ENCODE results near the gene SH3BP2. TPM values are rescaled to one million over a fixed set of nuclear protein-coding genes. Genes with fewer than 3 reads are reported as not detected.

SH3BP2 gene
- total RNA-seq, 1 experiment from 2014 or later: 52.8 TPM

DNA sequence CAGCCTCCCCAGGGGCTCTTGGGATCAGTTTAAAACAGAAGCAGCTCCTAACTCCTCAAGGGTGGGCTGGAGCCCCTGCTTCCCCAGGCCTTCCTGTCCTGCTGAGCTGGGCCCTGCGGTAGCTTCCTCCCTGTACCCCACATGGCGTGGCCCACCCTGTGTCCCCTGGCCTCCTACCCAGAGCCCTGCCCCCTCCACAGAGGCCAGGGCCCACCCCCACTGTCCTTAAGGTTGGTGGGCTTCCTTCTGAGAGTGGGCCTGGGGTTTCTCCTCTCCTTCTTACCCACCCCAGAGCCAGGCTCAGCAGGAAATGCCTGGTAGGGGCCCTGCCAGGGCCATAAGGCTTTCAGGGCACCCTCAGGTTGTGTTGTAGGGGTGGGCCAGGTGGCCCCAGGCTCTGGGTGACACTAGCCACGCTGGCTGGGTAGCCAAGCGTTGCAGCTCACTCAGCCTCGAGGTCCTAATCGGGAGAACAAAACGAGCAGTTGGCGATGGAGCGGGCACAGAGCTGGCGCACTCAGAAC is 11.6 kb downstream of the SH3BP2 start:
- no peaks in the 10 kb centered on the region for H4K20me1 ChIP-seq (ENCODE audit: insufficient read depth)
- CTCF ChIA-PET: no interaction called here
- intact Hi-C loops (cut with micrococcal nuclease): no loop called here
- BruUV-seq (replicated peaks): no TSS peak
- no peaks in the 10 kb centered on the region for H3K79me2 ChIP-seq (ENCODE audit: insufficient read depth, low read length)
- H3K27me3 ChIP-seq (ENCODE audit: insufficient read depth, low read length): no peaks in the 10 kb centered on the region
- no peak for ATAC-seq
- no peaks in the 10 kb centered on the region for H3K36me3 ChIP-seq (ENCODE audit: control insufficient read depth in 1 of 2, insufficient read depth in 2 of 2, low read length in 2 of 2)
- no peaks in the 10 kb centered on the region for H3K9me3 ChIP-seq (ENCODE audit: control insufficient read depth in 1 of 2, insufficient read depth in 1 of 2, low read depth in 1 of 2, low read length in 2 of 2)
- no peak for TF ChIP-seq FOSL1 (IDR thresholded peaks at IDR 0.05; ENCODE audit: low read depth)
- no peak for TF ChIP-seq EGR1 (IDR thresholded peaks at IDR 0.05; ENCODE audit: low read depth)
- no peak for TF ChIP-seq CBX3 (IDR thresholded peaks at IDR 0.05; ENCODE audit: low read depth)
- TF ChIP-seq, protein P1, sequence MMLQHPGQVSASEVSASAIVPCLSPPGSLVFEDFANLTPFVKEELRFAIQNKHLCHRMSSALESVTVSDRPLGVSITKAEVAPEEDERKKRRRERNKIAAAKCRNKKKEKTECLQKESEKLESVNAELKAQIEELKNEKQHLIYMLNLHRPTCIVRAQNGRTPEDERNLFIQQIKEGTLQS (IDR thresholded peaks at IDR 0.05): no peak
- no peak for TF ChIP-seq POLR2AphosphoS5 (IDR thresholded peaks at IDR 0.05; ENCODE audit: low read depth, low read length)
- no peak for TF ChIP-seq TCF7L2 (IDR thresholded peaks at IDR 0.05; ENCODE audit: borderline replicate concordance, extremely low read depth, insufficient read depth, insufficient read length)
- no peaks in the 10 kb centered on the region for H3K9me2 ChIP-seq (ENCODE audit: insufficient read depth)
- no peak overlapping the region for H2AFZ ChIP-seq (ENCODE audit: low read depth, low read length, poor library complexity, severe bottlenecking)
- POLR2A ChIA-PET: no interaction called here
- RAD21 ChIA-PET (ENCODE audit: low non-redundant PET in 1 of 2, low total read pairs in 2 of 2, uncharacterized antibody in 2 of 2, unreplicated experiment in 2 of 2): no interaction called here
- no peak overlapping the region for H3K27ac ChIP-seq (ENCODE audit: low read depth, low read length)
- no peak for DNase-seq (ENCODE audit: low read depth, low spot score)
- H3K4me3 ChIP-seq (replicated peaks in 1 of 2; ENCODE audit: low read depth in 1 of 2, low read length in 2 of 2): no peak overlapping the region
- peaks cover 22 to 51% of the 10 kb centered on the region in 2 experiments for H3K4me1 ChIP-seq (ENCODE audit: control insufficient read depth in 1 of 2, insufficient read depth in 2 of 2, low read length in 2 of 2)
- no peak overlapping the region for H3K4me2 ChIP-seq (ENCODE audit: low read length)
- no peak overlapping the region for H3K9ac ChIP-seq (ENCODE audit: low read length)

- Histone ChIP-seq H3K36me3 (ENCODE audit: control insufficient read depth in 1 of 2, insufficient read depth in 2 of 2, low read length in 2 of 2) (no peaks in the 10 kb centered on the region), H2AFZ (ENCODE audit: low read depth, low read length, poor library complexity, severe bottlenecking) (no peak overlapping the region), H3K4me1 (ENCODE audit: control insufficient read depth in 1 of 2, insufficient read depth in 2 of 2, low read length in 2 of 2) (peaks cover 22 to 51% of the 10 kb centered on the region in 2 experiments), H3K9me3 (ENCODE audit: control insufficient read depth in 1 of 2, insufficient read depth in 1 of 2, low read depth in 1 of 2, low read length in 2 of 2) (no peaks in the 10 kb centered on the region), H3K27ac (ENCODE audit: low read depth, low read length) (no peak overlapping the region), H3K4me3 (replicated peaks in 1 of 2; ENCODE audit: low read depth in 1 of 2, low read length in 2 of 2) (no peak overlapping the region), H3K27me3 (ENCODE audit: insufficient read depth, low read length) (no peaks in the 10 kb centered on the region), H3K4me2 (ENCODE audit: low read length) (0 out of 2 replicates have a peak overlapping the region, but pooled peaks have one; percentile 14), H4K20me1 (ENCODE audit: insufficient read depth) (no peaks in the 10 kb centered on the region), H3K79me2 (ENCODE audit: insufficient read depth, low read length) (no peaks in the 10 kb centered on the region), H3K9me2 (ENCODE audit: insufficient read depth) (no peaks in the 10 kb centered on the region), H3K9ac (ENCODE audit: low read length) (no peak overlapping the region)
- ChIA-PET CTCF (no interaction called here), RAD21 (ENCODE audit: low non-redundant PET in 1 of 2, low total read pairs in 2 of 2, uncharacterized antibody in 2 of 2, unreplicated experiment in 2 of 2) (no interaction called here), POLR2A (no interaction called here)
- intact Hi-C loops (cut with micrococcal nuclease): no loop called here
- no TSS peak for BruUV-seq (replicated peaks)
- ATAC-seq (no peak), DNase-seq (ENCODE audit: low read depth, low spot score) (no peak)
- no peak for TF ChIP-seq ZNF274 (IDR thresholded peaks at IDR 0.05; ENCODE audit: low read depth, low read length)
- no peak for TF ChIP-seq ZBTB33 (IDR thresholded peaks at IDR 0.05; ENCODE audit: extremely low read depth, insufficient replicate concordance, low read length)
- TF ChIP-seq EZH2phosphoT487 (IDR thresholded peaks at IDR 0.05; ENCODE audit: borderline replicate concordance): no peak
- TF ChIP-seq SIN3A (IDR thresholded peaks at IDR 0.05; ENCODE audit: low read depth): no peak
- no peak for TF ChIP-seq SP1 (IDR thresholded peaks at IDR 0.05; ENCODE audit: low read depth)
- TF ChIP-seq POLR2AphosphoS5 (IDR thresholded peaks at IDR 0.05; ENCODE audit: low read depth, low read length): no peak
- no peak for TF ChIP-seq EGR1 (IDR thresholded peaks at IDR 0.05; ENCODE audit: low read depth)
- TF ChIP-seq POLR2A (IDR thresholded peaks at IDR 0.05; ENCODE audit: borderline replicate concordance, extremely low read depth, insufficient read depth, insufficient read length): no peak
- TF ChIP-seq REST (IDR thresholded peaks at IDR 0.05; ENCODE audit: low read depth): no peak
Observed at GRCh38 chr4:2804973-2805501, 12.2 kb downstream of the SH3BP2 start.
